ENCODE data around the gene SARNP.
"Not testable (repeated sequence)": the region's sequence is repeated elsewhere in the genome, so short reads cannot be mapped to it uniquely, and the experiment has no call there.

The SARNP gene

GRCh38 chr12:55797068-55797467 lies 20.5 kb downstream of the SARNP start:
- no peak for DNase-seq (ENCODE audit: low read depth)

- no peak for DNase-seq (ENCODE audit: low read depth)
Observed at GRCh38 chr12:55795950-55796349, 21.6 kb downstream of the SARNP start.

- no peak for DNase-seq (ENCODE audit: low read depth)
Observed at GRCh38 chr12:55789893-55790292, 27.6 kb downstream of the SARNP start.

- DNase-seq (ENCODE audit: low read depth), result no peak
Observed at GRCh38 chr12:55789171-55789570, 28.4 kb downstream of the SARNP start.

GRCh38 chr12:55788546-55788945 lies 29.0 kb downstream of the SARNP start:
- no peak for DNase-seq (ENCODE audit: low read depth)

- no peak for DNase-seq (ENCODE audit: low read depth)
Observed at GRCh38 chr12:55780685-55781084, 36.8 kb downstream of the SARNP start.

GRCh38 chr12:55777856-55778255 lies 39.7 kb downstream of the SARNP start:
- no peak for DNase-seq (ENCODE audit: low read depth)

GRCh38 chr12:55771736-55772135 lies 45.8 kb downstream of the SARNP start:
- no peak for DNase-seq (ENCODE audit: low read depth)

GRCh38 chr12:55767156-55767555 lies 50.4 kb downstream of the SARNP start:
- DNase-seq (ENCODE audit: low read depth), result no peak

GRCh38 chr12:55765736-55766290 lies 51.7 kb downstream of the SARNP start:
- DNase-seq (ENCODE audit: low read depth), result no peak

GRCh38 chr12:55762646-55763045 lies 54.9 kb downstream of the SARNP start:
- DNase-seq (ENCODE audit: low read depth), result no peak

GRCh38 chr12:55760663-55761062 lies 56.9 kb downstream of the SARNP start:
- DNase-seq (ENCODE audit: low read depth), result no peak

- not testable (repeated sequence) for DNase-seq (ENCODE audit: low read depth)
Observed at GRCh38 chr12:55758575-55758974, 58.9 kb downstream of the SARNP start.

- no peak for DNase-seq (ENCODE audit: low read depth)
Observed at GRCh38 chr12:55757701-55758100, 59.8 kb downstream of the SARNP start.

GRCh38 chr12:55755246-55755645 lies 62.3 kb downstream of the SARNP start:
- no peak for DNase-seq (ENCODE audit: low read depth)

- DNase-seq (ENCODE audit: low read depth), result no peak
Observed at GRCh38 chr12:55748230-55748993, 69.1 kb downstream of the SARNP start.

- DNase-seq (ENCODE audit: low read depth), result no peak
Observed at GRCh38 chr12:55746913-55747231, 70.7 kb downstream of the SARNP start.

GRCh38 chr12:55746174-55746912 lies 71.2 kb downstream of the SARNP start:
- DNase-seq (ENCODE audit: low read depth), result no peak

GRCh38 chr12:55745361-55746173 lies 72.0 kb downstream of the SARNP start:
- no peak for DNase-seq (ENCODE audit: low read depth)

- no peak for DNase-seq (ENCODE audit: low read depth)
Observed at GRCh38 chr12:55744340-55745030, 73.0 kb downstream of the SARNP start.

- peak; percentile 16 for DNase-seq (ENCODE audit: low read depth)
Observed at GRCh38 chr12:55743406-55744339, 73.9 kb downstream of the SARNP start.
